ENCODE results near the gene KIF21A. TPM values are rescaled to one million over a fixed set of nuclear protein-coding genes. Genes with fewer than 3 reads are reported as not detected.

KIF21A gene
- total and polyA plus RNA-seq, 2 donors (not counting 3 experiments of a cell fraction or from before 2014, with no cell fraction given), result 1.8 to 10.1 TPM

GRCh38 chr12:39395866-39396265, 47.1 kb downstream of the KIF21A start:
- intact Hi-C loops (cut with micrococcal nuclease), result loop anchor here (2.0 kb wide), 1 partner anchor 23 kb away; no protein-coding TSS in a partner anchor
- ChIA-PET POLR2A (no interaction called here), CTCF (interaction anchor here (1.1 kb wide), 2 partner anchors 8 to 14 kb away, joined by 3 read pairs; no protein-coding TSS in a partner anchor)
- Histone ChIP-seq H3K9ac (replicated peaks; ENCODE audit: extremely low read depth, insufficient read depth, low read length) (no peak overlapping the region), H3K27me3 (ENCODE audit: control insufficient read depth in 2 of 2, insufficient read depth in 2 of 2, low read length in 2 of 2) (no peaks in the 10 kb centered on the region), H2AFZ (ENCODE audit: low read depth, low read length) (no peak overlapping the region), H3K4me3 (replicated peaks in 1 of 3; ENCODE audit: insufficient read depth in 1 of 3, low read depth in 1 of 3, low read length in 3 of 3) (no peak overlapping the region), H3K9me3 (replicated peaks; ENCODE audit: control insufficient read depth, insufficient read depth, low read length) (no peaks in the 10 kb centered on the region), H4K20me1 (replicated peaks; ENCODE audit: control insufficient read depth, extremely low read depth, insufficient read depth, low read length) (no peaks in the 10 kb centered on the region), H3K9me1 (replicated peaks; ENCODE audit: control insufficient read depth, extremely low read depth, insufficient read depth, low read length) (no peaks in the 10 kb centered on the region), H3K79me2 (ENCODE audit: control insufficient read depth, insufficient read depth, low read length) (no peaks in the 10 kb centered on the region), H3K4me2 (ENCODE audit: insufficient read depth, low read length) (no peak overlapping the region), H3K36me3 (ENCODE audit: control insufficient read depth in 2 of 2, extremely low read depth in 1 of 2, insufficient read depth in 2 of 2, low read length in 2 of 2) (no peaks in the 10 kb centered on the region), H3K4me1 (ENCODE audit: control insufficient read depth, extremely low read depth, insufficient read depth, low read length) (no peaks in the 10 kb centered on the region), H3K27ac (ENCODE audit: insufficient read depth, low read depth, low read length) (no peak overlapping the region)
- no TSS peak for BruUV-seq (replicated peaks)
- TF ChIP-seq MYC (IDR thresholded peaks at IDR 0.05; ENCODE audit: low read depth, low read length) (no peak), POLR2A (IDR thresholded peaks at IDR 0.05; ENCODE audit: low read depth, low read length) (no peak), JUN (IDR thresholded peaks at IDR 0.05; ENCODE audit: borderline replicate concordance, insufficient read depth, insufficient read length, low read depth) (no peak), EZH2 (IDR thresholded peaks at IDR 0.05; ENCODE audit: borderline replicate concordance, low read depth, low read length, severe bottlenecking) (no peak), POLR2AphosphoS5 (IDR thresholded peaks at IDR 0.05; ENCODE audit: insufficient read depth, low read depth, low read length) (no peak), GATA2 (IDR thresholded peaks at IDR 0.05; ENCODE audit: insufficient read depth, insufficient read length, low read depth, low read length) (no peak)
- TF ChIP-seq, protein P1, sequence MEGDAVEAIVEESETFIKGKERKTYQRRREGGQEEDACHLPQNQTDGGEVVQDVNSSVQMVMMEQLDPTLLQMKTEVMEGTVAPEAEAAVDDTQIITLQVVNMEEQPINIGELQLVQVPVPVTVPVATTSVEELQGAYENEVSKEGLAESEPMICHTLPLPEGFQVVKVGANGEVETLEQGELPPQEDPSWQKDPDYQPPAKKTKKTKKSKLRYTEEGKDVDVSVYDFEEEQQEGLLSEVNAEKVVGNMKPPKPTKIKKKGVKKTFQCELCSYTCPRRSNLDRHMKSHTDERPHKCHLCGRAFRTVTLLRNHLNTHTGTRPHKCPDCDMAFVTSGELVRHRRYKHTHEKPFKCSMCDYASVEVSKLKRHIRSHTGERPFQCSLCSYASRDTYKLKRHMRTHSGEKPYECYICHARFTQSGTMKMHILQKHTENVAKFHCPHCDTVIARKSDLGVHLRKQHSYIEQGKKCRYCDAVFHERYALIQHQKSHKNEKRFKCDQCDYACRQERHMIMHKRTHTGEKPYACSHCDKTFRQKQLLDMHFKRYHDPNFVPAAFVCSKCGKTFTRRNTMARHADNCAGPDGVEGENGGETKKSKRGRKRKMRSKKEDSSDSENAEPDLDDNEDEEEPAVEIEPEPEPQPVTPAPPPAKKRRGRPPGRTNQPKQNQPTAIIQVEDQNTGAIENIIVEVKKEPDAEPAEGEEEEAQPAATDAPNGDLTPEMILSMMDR (IDR thresholded peaks at IDR 0.05; ENCODE audit: extremely low read depth in 1 of 2, insufficient read depth in 1 of 2, low read depth in 1 of 2, low read length in 2 of 2), result no peak
- TF ChIP-seq, protein P2, sequence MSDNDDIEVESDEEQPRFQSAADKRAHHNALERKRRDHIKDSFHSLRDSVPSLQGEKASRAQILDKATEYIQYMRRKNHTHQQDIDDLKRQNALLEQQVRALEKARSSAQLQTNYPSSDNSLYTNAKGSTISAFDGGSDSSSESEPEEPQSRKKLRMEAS (IDR thresholded peaks at IDR 0.05; ENCODE audit: insufficient read depth, insufficient read length), result no peak
- dilution Hi-C loops (cut with MboI; ENCODE audit: extremely low pct_ligation_motif_present, low sequenced_read_pairs), result no loop called here
- DNase-seq (ENCODE audit: low read depth, low spot score) (no peak), FAIRE-seq (no peak)

Measured in endothelial cell of umbilical vein (primary cell).